Measurements from ENCODE around the gene FAM216A. TPM values are rescaled to one million over a fixed set of nuclear protein-coding genes. Genes with fewer than 3 reads are reported as not detected.
"Not testable (repeated sequence)": the region's sequence is repeated elsewhere in the genome, so short reads cannot be mapped to it uniquely, and the experiment has no call there.

The FAM216A gene
- polyA plus RNA-seq, 1 donor (not counting 4 experiments of a cell fraction or from before 2014, with no cell fraction given) = 15.3 TPM

DNA sequence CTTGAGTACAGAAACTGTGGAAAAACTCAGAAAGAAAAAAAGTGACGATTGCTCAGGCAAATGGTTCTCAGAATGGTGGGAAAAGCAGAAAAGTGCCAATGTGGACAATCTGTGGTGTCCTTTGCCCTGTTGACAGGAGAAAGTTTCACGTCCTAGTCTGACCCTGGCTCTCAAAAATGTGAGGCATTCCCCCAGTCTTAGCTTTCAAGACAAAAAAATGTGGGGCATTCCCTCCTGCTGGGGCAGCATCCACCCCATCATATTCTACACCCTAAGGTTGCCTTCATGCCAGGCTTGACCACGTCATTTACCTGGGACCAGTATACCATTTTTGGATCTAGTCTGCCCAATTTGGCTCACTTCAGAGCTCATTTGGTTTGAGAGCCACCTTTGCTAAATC lies 44.4 kb upstream of the FAM216A start:
- no peaks in the 10 kb centered on the region for H3K4me1 ChIP-seq (ENCODE audit: control insufficient read depth, extremely low read depth, insufficient read depth, low read length)
- no peak for TF ChIP-seq EZH2 (IDR thresholded peaks at IDR 0.05; ENCODE audit: low read length)
- TF ChIP-seq, protein P1, sequence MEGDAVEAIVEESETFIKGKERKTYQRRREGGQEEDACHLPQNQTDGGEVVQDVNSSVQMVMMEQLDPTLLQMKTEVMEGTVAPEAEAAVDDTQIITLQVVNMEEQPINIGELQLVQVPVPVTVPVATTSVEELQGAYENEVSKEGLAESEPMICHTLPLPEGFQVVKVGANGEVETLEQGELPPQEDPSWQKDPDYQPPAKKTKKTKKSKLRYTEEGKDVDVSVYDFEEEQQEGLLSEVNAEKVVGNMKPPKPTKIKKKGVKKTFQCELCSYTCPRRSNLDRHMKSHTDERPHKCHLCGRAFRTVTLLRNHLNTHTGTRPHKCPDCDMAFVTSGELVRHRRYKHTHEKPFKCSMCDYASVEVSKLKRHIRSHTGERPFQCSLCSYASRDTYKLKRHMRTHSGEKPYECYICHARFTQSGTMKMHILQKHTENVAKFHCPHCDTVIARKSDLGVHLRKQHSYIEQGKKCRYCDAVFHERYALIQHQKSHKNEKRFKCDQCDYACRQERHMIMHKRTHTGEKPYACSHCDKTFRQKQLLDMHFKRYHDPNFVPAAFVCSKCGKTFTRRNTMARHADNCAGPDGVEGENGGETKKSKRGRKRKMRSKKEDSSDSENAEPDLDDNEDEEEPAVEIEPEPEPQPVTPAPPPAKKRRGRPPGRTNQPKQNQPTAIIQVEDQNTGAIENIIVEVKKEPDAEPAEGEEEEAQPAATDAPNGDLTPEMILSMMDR (optimal IDR thresholded peaks at IDR 0.05 in 1 of 3, IDR thresholded peaks at IDR 0.05 in 1 of 3, conservative IDR thresholded peaks at IDR 0.05 in 1 of 3; ENCODE audit: extremely low read depth in 1 of 3, insufficient read depth in 2 of 3, low read length in 3 of 3) = no peak
- H3K9ac ChIP-seq (ENCODE audit: control insufficient read depth, extremely low read depth, insufficient read depth, low read length) = no peak overlapping the region
- H3K4me3 ChIP-seq (ENCODE audit: control insufficient read depth in 2 of 3, extremely low read depth in 1 of 3, insufficient read depth in 2 of 3, low read depth in 1 of 3, low read length in 3 of 3) = no peak overlapping the region
- no peaks in the 10 kb centered on the region for H3K9me3 ChIP-seq (ENCODE audit: control insufficient read depth, low read depth, low read length)
- FAIRE-seq = no peak
- H3K27me3 ChIP-seq (ENCODE audit: control insufficient read depth, extremely low read depth, insufficient read depth, low read length) = no peaks in the 10 kb centered on the region
- no peak overlapping the region for H2AFZ ChIP-seq (ENCODE audit: control insufficient read depth, low read length)
- no peak for DNase-seq (ENCODE audit: low read depth, low spot score)
- no peaks in the 10 kb centered on the region for H3K9me1 ChIP-seq (ENCODE audit: control insufficient read depth, extremely low read depth, insufficient read depth, low read length)
- H4K20me1 ChIP-seq (ENCODE audit: control insufficient read depth, extremely low read depth, insufficient read depth, low read length) = no peaks in the 10 kb centered on the region
- no peaks in the 10 kb centered on the region for H3K36me3 ChIP-seq (ENCODE audit: control insufficient read depth in 2 of 2, extremely low read depth in 1 of 2, insufficient read depth in 2 of 2, low read length in 2 of 2)
- dilution Hi-C loops (cut with MboI; ENCODE audit: extremely low pct_ligation_motif_present, low sequenced_read_pairs) = no loop called here
- no peak overlapping the region for H3K27ac ChIP-seq (ENCODE audit: control insufficient read depth, insufficient read depth, low read length)
- H3K4me2 ChIP-seq (ENCODE audit: control insufficient read depth, extremely low read depth, insufficient read depth, low read depth, low read length) = no peak overlapping the region
- no peaks in the 10 kb centered on the region for H3K79me2 ChIP-seq (ENCODE audit: control insufficient read depth, insufficient read depth, low read length)

DNA sequence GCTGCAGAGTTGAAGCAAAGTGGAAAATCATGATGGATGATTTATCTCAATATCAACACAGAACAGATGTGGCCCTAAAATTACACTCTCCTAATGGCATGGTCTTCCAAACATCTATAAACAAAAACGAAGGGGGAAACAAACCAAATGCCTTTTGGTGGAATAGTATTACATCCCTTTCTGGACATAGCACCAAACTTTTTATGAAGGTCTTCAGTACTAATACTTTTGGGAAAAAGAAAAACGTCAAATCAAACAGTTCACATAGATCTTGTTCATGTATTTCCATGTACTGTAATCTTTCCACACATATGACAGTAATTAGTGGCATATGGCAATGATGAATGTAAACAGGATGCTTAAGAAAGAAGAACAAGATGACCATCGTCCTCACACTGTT lies 42.2 kb upstream of the FAM216A start:
- H3K4me3 ChIP-seq (ENCODE audit: control insufficient read depth in 2 of 3, extremely low read depth in 1 of 3, insufficient read depth in 2 of 3, low read depth in 1 of 3, low read length in 3 of 3) = no peak overlapping the region
- no peak overlapping the region for H3K27ac ChIP-seq (ENCODE audit: control insufficient read depth, insufficient read depth, low read length)
- H3K4me1 ChIP-seq (ENCODE audit: control insufficient read depth, extremely low read depth, insufficient read depth, low read length) = no peaks in the 10 kb centered on the region
- H3K4me2 ChIP-seq (ENCODE audit: control insufficient read depth, extremely low read depth, insufficient read depth, low read depth, low read length) = no peak overlapping the region
- TF ChIP-seq, protein P1 (optimal IDR thresholded peaks at IDR 0.05 in 1 of 3, IDR thresholded peaks at IDR 0.05 in 1 of 3, conservative IDR thresholded peaks at IDR 0.05 in 1 of 3; ENCODE audit: extremely low read depth in 1 of 3, insufficient read depth in 2 of 3, low read length in 3 of 3) = no peak
- TF ChIP-seq EZH2 (IDR thresholded peaks at IDR 0.05; ENCODE audit: low read length) = no peak
- H3K9me1 ChIP-seq (ENCODE audit: control insufficient read depth, extremely low read depth, insufficient read depth, low read length) = no peaks in the 10 kb centered on the region
- FAIRE-seq = no peak
- no peak overlapping the region for H3K9ac ChIP-seq (ENCODE audit: control insufficient read depth, extremely low read depth, insufficient read depth, low read length)
- no peak overlapping the region for H2AFZ ChIP-seq (ENCODE audit: control insufficient read depth, low read length)
- no peaks in the 10 kb centered on the region for H3K36me3 ChIP-seq (ENCODE audit: control insufficient read depth in 2 of 2, extremely low read depth in 1 of 2, insufficient read depth in 2 of 2, low read length in 2 of 2)
- no peaks in the 10 kb centered on the region for H3K9me3 ChIP-seq (ENCODE audit: control insufficient read depth, low read depth, low read length)
- no peaks in the 10 kb centered on the region for H3K79me2 ChIP-seq (ENCODE audit: control insufficient read depth, insufficient read depth, low read length)
- no peak for DNase-seq (ENCODE audit: low read depth, low spot score)
- no peaks in the 10 kb centered on the region for H4K20me1 ChIP-seq (ENCODE audit: control insufficient read depth, extremely low read depth, insufficient read depth, low read length)
- no peaks in the 10 kb centered on the region for H3K27me3 ChIP-seq (ENCODE audit: control insufficient read depth, extremely low read depth, insufficient read depth, low read length)
- dilution Hi-C loops (cut with MboI; ENCODE audit: extremely low pct_ligation_motif_present, low sequenced_read_pairs) = no loop called here

DNA sequence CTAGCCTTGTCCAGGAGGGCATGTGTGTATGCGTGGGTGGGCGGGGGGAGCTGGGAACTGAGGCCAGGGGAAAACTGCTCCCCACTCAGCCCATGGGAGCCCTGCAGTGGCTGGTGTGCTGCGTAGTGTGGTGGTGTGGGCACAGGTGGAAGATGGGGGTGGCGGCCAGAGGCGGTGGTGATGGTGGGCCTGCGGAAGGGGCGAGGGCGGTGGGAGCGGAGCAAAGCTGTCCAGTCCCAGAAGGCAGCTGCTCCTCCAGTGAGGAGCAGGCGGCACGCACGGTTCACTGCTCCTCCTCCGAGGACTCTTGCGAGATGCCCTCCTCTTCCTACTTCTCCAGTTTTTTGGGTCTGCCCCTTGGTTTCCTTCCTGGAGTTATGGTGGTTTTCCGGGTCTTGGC lies 39.0 kb upstream of the FAM216A start:
- H3K4me2 ChIP-seq (ENCODE audit: control insufficient read depth, extremely low read depth, insufficient read depth, low read depth, low read length); H3K4me1 ChIP-seq (ENCODE audit: control insufficient read depth, extremely low read depth, insufficient read depth, low read length); H2AFZ ChIP-seq (ENCODE audit: control insufficient read depth, low read length); H3K9me1 ChIP-seq (ENCODE audit: control insufficient read depth, extremely low read depth, insufficient read depth, low read length); H3K27ac ChIP-seq (ENCODE audit: control insufficient read depth, insufficient read depth, low read length); H3K36me3 ChIP-seq (ENCODE audit: control insufficient read depth in 2 of 2, extremely low read depth in 1 of 2, insufficient read depth in 2 of 2, low read length in 2 of 2); H3K9me3 ChIP-seq (ENCODE audit: control insufficient read depth, low read depth, low read length); H4K20me1 ChIP-seq (ENCODE audit: control insufficient read depth, extremely low read depth, insufficient read depth, low read length); H3K79me2 ChIP-seq (ENCODE audit: control insufficient read depth, insufficient read depth, low read length); H3K9ac ChIP-seq (ENCODE audit: control insufficient read depth, extremely low read depth, insufficient read depth, low read length); H3K27me3 ChIP-seq (ENCODE audit: control insufficient read depth, extremely low read depth, insufficient read depth, low read length); DNase-seq (ENCODE audit: low read depth, low spot score); FAIRE-seq; dilution Hi-C loops (cut with MboI; ENCODE audit: extremely low pct_ligation_motif_present, low sequenced_read_pairs); H3K4me3 ChIP-seq (ENCODE audit: control insufficient read depth in 2 of 3, extremely low read depth in 1 of 3, insufficient read depth in 2 of 3, low read depth in 1 of 3, low read length in 3 of 3): not testable (repeated sequence)

Measured in keratinocyte (primary cell).